Measurements from ENCODE around the gene RAD9A. TPM values are rescaled to one million over a fixed set of nuclear protein-coding genes. Genes with fewer than 3 reads are reported as not detected.
A peak's percentile ranks its signal among the peaks of the same experiment; 100 is the strongest.

The RAD9A gene
- total RNA-seq, 1 donor from 2014 or later: 12.1 TPM

DNA sequence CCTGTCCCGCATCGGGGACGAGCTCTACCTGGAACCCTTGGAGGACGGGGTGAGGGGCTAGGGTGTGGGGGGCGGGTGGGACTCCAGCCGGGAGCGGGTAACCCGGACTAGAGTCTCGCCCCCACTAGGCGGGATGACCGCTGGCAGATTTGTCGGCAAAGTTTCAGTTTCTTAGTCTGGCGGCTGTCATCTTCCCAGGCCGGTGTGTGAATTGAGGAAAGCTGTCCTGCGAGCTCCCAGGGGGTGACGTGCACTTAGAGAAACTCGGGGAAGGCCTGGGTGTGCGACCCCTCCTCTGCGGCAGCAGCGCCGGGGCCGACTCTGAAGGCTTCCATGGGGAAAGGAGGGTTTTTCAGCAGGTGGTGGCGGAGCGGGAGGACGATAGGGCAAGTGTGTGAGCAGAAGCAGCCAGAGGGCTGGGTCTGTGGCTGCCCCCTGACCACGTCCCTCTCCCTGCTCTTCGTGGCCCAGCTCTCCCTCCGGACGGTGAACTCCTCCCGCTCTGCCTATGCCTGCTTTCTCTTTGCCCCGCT lies 463 bp downstream of the RAD9A start:
- Mint-ChIP-seq H3K27ac (ENCODE audit: unreplicated experiment) (no peak overlapping the region), H3K9me3 (ENCODE audit: unreplicated experiment) (no peaks in the 10 kb centered on the region), H3K36me3 (ENCODE audit: unreplicated experiment) (no peaks in the 10 kb centered on the region), H3K27me3 (ENCODE audit: unreplicated experiment) (peaks cover 15% of the 10 kb centered on the region), H3K4me3 (ENCODE audit: unreplicated experiment) (peak overlapping the region; percentile 85), H3K4me1 (ENCODE audit: low read depth, unreplicated experiment) (peaks cover 13% of the 10 kb centered on the region)
- DNase-seq: no peak
- TF ChIP-seq, protein P1, sequence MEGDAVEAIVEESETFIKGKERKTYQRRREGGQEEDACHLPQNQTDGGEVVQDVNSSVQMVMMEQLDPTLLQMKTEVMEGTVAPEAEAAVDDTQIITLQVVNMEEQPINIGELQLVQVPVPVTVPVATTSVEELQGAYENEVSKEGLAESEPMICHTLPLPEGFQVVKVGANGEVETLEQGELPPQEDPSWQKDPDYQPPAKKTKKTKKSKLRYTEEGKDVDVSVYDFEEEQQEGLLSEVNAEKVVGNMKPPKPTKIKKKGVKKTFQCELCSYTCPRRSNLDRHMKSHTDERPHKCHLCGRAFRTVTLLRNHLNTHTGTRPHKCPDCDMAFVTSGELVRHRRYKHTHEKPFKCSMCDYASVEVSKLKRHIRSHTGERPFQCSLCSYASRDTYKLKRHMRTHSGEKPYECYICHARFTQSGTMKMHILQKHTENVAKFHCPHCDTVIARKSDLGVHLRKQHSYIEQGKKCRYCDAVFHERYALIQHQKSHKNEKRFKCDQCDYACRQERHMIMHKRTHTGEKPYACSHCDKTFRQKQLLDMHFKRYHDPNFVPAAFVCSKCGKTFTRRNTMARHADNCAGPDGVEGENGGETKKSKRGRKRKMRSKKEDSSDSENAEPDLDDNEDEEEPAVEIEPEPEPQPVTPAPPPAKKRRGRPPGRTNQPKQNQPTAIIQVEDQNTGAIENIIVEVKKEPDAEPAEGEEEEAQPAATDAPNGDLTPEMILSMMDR (IDR thresholded peaks at IDR 0.05; ENCODE audit: partially characterized antibody, unreplicated experiment): no peak

DNA sequence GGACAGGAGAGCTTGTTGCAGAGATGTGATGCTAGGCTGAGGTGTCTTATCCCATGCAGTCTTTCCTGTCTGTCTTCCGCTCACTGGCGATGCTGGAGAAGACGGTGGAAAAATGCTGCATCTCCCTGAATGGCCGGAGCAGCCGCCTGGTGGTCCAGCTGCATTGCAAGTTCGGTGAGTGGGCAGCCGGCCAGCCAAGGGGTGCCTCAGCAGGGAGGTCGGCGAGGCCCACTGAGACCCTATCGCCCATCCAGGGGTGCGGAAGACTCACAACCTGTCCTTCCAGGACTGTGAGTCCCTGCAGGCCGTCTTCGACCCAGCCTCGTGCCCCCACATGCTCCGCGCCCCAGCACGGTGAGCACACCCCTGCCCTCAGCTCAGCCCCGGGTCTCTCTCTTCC lies 1.7 kb downstream of the RAD9A start:
- peaks cover 1% of the 10 kb centered on the region for H3K9me3 Mint-ChIP-seq (ENCODE audit: unreplicated experiment)

DNA sequence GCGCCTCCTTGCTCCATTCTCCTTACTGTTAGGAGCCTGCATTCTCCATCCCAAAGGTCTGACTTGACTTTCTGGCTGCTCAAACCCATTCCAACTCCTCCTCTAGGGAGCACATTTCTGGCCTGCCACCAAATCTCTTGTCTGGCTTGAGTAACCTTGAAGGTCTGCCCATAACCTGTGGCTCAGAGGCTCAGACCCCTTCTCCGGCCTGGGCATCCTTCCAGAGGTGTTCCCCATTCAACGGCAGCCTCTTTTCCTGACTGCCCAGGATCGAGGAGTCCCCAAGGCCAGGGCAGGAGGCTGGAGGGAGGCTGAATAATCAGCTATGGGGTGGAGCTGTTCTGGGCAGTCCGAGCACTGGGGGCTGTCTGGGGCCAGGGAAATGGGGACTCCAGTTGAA lies 2.2 kb downstream of the RAD9A start:
- Mint-ChIP-seq H3K4me1 (ENCODE audit: low read depth, unreplicated experiment) (peaks cover 10% of the 10 kb centered on the region), H3K9me3 (ENCODE audit: unreplicated experiment) (peaks cover 1% of the 10 kb centered on the region), H3K27me3 (ENCODE audit: unreplicated experiment) (peaks cover 13% of the 10 kb centered on the region), H3K36me3 (ENCODE audit: unreplicated experiment) (no peaks in the 10 kb centered on the region), H3K27ac (ENCODE audit: unreplicated experiment) (no peak overlapping the region), H3K4me3 (ENCODE audit: unreplicated experiment) (peak overlapping the region; percentile 61)
- DNase-seq: no peak
- TF ChIP-seq, protein P1 (IDR thresholded peaks at IDR 0.05; ENCODE audit: partially characterized antibody, unreplicated experiment): no peak

More for the DNA sequence above, 1.7 kb downstream of the RAD9A start:
- no peak overlapping the region for H3K4me3 Mint-ChIP-seq (ENCODE audit: unreplicated experiment)
- peaks cover 10% of the 10 kb centered on the region for H3K4me1 Mint-ChIP-seq (ENCODE audit: low read depth, unreplicated experiment)
- no peak overlapping the region for H3K27ac Mint-ChIP-seq (ENCODE audit: unreplicated experiment)
- no peak for DNase-seq
- H3K27me3 Mint-ChIP-seq (ENCODE audit: unreplicated experiment): peaks cover 13% of the 10 kb centered on the region
- H3K36me3 Mint-ChIP-seq (ENCODE audit: unreplicated experiment): no peaks in the 10 kb centered on the region
- TF ChIP-seq, protein P1 (IDR thresholded peaks at IDR 0.05; ENCODE audit: partially characterized antibody, unreplicated experiment): no peak

DNA sequence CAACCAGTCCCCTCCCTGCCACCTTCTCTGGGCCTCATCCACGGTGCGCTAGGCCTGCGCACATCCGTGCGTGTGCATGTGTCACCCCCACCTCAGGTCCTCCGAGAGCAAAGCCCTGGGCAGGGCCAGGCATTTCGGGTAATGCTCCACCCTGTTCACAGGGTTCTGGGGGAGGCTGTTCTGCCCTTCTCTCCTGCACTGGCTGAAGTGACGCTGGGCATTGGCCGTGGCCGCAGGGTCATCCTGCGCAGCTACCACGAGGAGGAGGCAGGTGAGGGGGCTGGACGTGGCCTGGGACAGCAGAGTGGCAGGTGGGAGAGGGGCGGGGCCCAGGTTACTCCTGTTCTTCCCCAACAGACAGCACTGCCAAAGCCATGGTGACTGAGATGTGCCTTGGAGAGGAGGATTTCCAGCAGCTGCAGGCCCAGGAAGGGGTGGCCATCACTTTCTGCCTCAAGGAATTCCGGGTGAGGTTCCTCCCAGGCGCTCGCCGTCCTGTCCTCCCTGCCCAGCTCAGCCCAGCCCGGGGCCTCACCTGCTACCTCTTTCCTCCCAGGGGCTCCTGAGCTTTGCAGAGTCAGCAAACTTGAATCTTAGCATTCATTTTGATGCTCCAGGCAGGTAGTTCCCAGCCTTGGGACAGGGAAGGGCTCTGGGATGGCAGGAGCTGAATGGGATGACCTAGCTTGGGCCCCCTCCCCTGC lies 3.9 kb downstream of the RAD9A start:
- Mint-ChIP-seq H3K27ac (ENCODE audit: unreplicated experiment) (no peak overlapping the region), H3K9me3 (ENCODE audit: unreplicated experiment) (peaks cover 1% of the 10 kb centered on the region), H3K27me3 (ENCODE audit: unreplicated experiment) (peaks cover 12% of the 10 kb centered on the region), H3K4me3 (ENCODE audit: unreplicated experiment) (no peak overlapping the region), H3K36me3 (ENCODE audit: unreplicated experiment) (no peaks in the 10 kb centered on the region), H3K4me1 (ENCODE audit: low read depth, unreplicated experiment) (peaks cover 5% of the 10 kb centered on the region)
- TF ChIP-seq, protein P1 (IDR thresholded peaks at IDR 0.05; ENCODE audit: partially characterized antibody, unreplicated experiment): no peak
- no peak for DNase-seq

DNA sequence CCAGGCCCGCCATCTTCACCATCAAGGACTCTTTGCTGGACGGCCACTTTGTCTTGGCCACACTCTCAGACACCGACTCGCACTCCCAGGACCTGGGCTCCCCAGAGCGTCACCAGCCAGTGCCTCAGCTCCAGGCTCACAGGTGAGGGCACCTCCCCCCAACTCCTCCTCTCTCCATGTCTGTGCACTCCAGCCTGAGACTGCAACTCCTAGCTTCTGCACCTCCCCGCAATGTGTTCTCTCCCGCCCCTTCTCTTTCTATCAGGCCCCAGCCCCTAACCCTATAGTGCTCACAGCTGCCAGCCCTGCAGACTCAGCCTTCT lies 4.4 kb downstream of the RAD9A start:
- Mint-ChIP-seq H3K4me3 (ENCODE audit: unreplicated experiment) (no peak overlapping the region), H3K27me3 (ENCODE audit: unreplicated experiment) (peaks cover 12% of the 10 kb centered on the region), H3K4me1 (ENCODE audit: low read depth, unreplicated experiment) (peaks cover 5% of the 10 kb centered on the region), H3K9me3 (ENCODE audit: unreplicated experiment) (peaks cover 1% of the 10 kb centered on the region), H3K27ac (ENCODE audit: unreplicated experiment) (no peak overlapping the region), H3K36me3 (ENCODE audit: unreplicated experiment) (no peaks in the 10 kb centered on the region)
- DNase-seq: no peak
- TF ChIP-seq, protein P1 (IDR thresholded peaks at IDR 0.05; ENCODE audit: partially characterized antibody, unreplicated experiment): no peak

Measured in glutamatergic neuron (in vitro differentiated cells).